Ishikawa (cell line): ENCODE results near the gene SLC8A3.
A peak's percentile ranks its signal among the peaks of the same experiment; 100 is the strongest.

Experiments used
- CEBPB ChIP-seq: IDR thresholded peaks from 2 replicates; pipeline ENCODE4 v1.6.1; 2012
- CREB1 ChIP-seq: IDR thresholded peaks from 2 replicates; pipeline ENCODE4 v1.6.1; 2012; ENCODE audit warnings: low read depth
- EGR1 ChIP-seq: IDR thresholded peaks from 2 replicates; pipeline ENCODE4 v1.6.1; 2012
- EP300 ChIP-seq: IDR thresholded peaks from 2 replicates; pipeline ENCODE4 v1.6.1; 2012; ENCODE audit warnings: borderline replicate concordance
- FOXM1 ChIP-seq: IDR thresholded peaks from 2 replicates; pipeline ENCODE4 v1.6.1; 2012; ENCODE audit warnings: low read depth, borderline replicate concordance
- MAX ChIP-seq: IDR thresholded peaks from 2 replicates; pipeline ENCODE4 v1.6.1; 2012
- NFIC ChIP-seq: IDR thresholded peaks from 2 replicates; pipeline ENCODE4 v1.6.1; 2012
- RAD21 ChIP-seq: IDR thresholded peaks from 2 replicates; pipeline ENCODE4 v1.6.1; 2012; ENCODE audit warnings: low read depth
- REST ChIP-seq: IDR thresholded peaks from 2 replicates; pipeline ENCODE4 v1.6.1; 2012; ENCODE audit warnings: low read depth, mild to moderate bottlenecking
- TAF1 ChIP-seq: IDR thresholded peaks from 2 replicates; pipeline ENCODE4 v1.6.1; 2012; ENCODE audit warnings: low read depth, mild to moderate bottlenecking
- TCF12 ChIP-seq: IDR thresholded peaks from 2 replicates; pipeline ENCODE4 v1.6.1; 2012; ENCODE audit warnings: low read depth
- TEAD4 ChIP-seq: IDR thresholded peaks from 2 replicates; pipeline ENCODE4 v1.6.1; 2012
- YY1 ChIP-seq: IDR thresholded peaks from 2 replicates; pipeline ENCODE4 v1.6.1; 2012; ENCODE audit warnings: low read depth
- ZBTB7A ChIP-seq: IDR thresholded peaks from 2 replicates; pipeline ENCODE4 v1.6.1; 2012; ENCODE audit warnings: low read depth
- TF ChIP-seq, protein P1 (sequence below): IDR thresholded peaks from 2 replicates; pipeline ENCODE4 v1.6.1; 2012

SLC8A3 gene

GRCh38 chr14:70052990-70053389 is 135.8 kb downstream of the SLC8A3 start:
- TF ChIP-seq NFIC = no peak
- TF ChIP-seq MAX = no peak
- TF ChIP-seq, protein P1, sequence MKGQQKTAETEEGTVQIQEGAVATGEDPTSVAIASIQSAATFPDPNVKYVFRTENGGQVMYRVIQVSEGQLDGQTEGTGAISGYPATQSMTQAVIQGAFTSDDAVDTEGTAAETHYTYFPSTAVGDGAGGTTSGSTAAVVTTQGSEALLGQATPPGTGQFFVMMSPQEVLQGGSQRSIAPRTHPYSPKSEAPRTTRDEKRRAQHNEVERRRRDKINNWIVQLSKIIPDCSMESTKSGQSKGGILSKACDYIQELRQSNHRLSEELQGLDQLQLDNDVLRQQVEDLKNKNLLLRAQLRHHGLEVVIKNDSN = no peak
- no peak for TF ChIP-seq EP300
- no peak for TF ChIP-seq FOXM1
- no peak for TF ChIP-seq YY1
- TF ChIP-seq REST = peak; percentile 93
- TF ChIP-seq CEBPB = no peak

DNA sequence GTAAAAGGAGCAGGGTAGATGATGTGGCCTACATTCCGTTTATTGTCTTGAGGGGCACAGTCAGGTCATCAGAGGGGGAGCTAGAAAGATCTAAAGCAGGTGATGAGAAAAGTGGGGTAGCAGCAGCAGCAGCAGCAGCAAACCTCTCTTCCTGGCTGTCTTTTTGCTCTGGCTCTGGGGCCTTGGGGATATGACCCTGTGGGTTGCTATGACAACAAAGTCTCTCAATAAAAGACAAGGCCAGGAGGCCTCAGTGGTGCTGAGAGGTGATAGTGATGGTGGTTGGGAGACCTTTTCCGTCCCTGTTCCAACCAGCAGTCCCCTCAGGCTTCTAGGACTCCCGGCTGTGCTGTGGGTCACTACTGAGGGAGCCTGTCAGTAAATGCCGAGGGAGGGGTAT is 138.6 kb downstream of the SLC8A3 start:
- TF ChIP-seq CEBPB (no peak), MAX (no peak), YY1 (no peak), REST (no peak), RAD21 (no peak), EGR1 (no peak), TEAD4 (no peak), NFIC (no peak), ZBTB7A (no peak)

DNA sequence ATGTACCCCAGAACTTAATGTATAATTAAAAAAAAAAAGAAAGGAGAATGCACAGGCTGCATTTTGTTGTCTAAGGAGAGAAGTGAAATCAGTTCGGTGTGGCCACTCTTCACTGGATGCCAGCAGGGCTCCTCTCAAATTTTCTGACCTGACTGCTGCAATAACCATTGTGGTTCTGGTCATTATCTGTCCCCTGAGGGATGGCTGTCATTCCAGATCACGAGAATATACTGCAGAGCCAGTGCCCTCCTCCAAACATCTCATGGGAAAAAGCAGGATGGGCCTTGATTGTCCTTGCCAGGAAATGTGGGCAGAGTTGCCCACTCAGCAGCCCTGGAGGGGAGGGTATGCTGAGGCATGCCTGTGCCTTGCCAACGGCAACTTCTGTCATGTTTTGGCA is 139.1 kb downstream of the SLC8A3 start:
- TF ChIP-seq TCF12 (no peak), ZBTB7A (no peak), MAX (no peak), TEAD4 (no peak), EP300 (no peak), FOXM1 (no peak), EGR1 (no peak), NFIC (no peak), CREB1 (no peak), TAF1 (no peak), CEBPB (no peak), REST (no peak), YY1 (no peak), RAD21 (no peak)
- TF ChIP-seq, protein P1 = no peak

DNA sequence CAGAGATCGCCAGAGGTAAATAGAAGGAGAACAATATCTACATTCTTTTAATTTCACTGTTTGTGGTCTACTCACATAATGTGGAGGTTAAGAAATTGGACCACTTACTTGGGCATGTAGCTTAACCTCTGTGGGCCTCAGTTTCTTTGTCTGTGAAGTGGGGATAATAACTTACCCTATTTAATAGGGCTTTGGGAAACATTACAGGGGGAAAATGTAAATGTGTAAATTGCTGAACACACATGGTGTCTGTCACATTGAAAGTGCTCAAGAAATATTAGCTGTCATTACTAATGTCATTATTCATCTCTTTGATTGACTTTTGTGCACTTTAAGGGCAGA is 140.5 kb downstream of the SLC8A3 start:
- TF ChIP-seq TEAD4 = no peak
- no peak for TF ChIP-seq TCF12
- TF ChIP-seq ZBTB7A = no peak
- no peak for TF ChIP-seq RAD21

DNA sequence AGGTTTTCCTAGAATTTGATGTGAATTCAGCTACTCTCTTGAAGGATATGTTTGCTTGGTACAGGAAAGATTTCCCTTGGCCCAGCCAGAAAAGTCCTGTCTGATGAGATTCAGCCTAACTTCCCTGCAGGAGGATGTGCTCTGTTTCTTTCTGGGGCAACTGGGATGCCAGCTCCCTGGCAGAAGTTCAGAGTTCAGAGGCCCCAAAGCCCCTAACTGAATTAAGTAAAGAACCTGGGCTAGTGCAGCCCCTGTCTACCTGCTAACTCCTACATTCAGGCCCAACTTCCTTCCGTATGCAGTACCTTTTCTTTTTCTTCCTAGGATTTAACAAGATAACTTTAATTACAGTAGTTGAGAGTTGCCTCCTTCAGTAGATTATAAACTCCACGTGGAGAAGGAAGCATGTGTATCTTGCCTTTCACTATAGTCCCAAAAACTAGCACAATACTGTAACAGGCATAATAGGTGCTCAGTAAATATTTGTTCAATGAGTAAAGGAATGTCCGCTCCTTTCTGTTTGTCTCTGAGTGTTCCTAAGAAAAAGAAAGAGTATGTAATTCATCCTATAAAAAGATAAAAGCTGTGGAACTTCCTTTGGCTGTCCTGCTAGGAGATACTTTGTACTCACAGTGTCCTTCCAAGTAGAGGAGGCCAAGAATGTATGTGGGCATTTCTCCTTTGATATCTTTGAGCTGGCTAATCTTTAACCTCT is 141.0 kb downstream of the SLC8A3 start:
- TF ChIP-seq TCF12 (no peak), FOXM1 (no peak), CEBPB (no peak), ZBTB7A (no peak), TAF1 (no peak), TEAD4 (no peak), EGR1 (no peak), RAD21 (no peak), EP300 (no peak), MAX (no peak), YY1 (no peak), REST (no peak), NFIC (no peak)
- TF ChIP-seq, protein P1 = no peak
